NCI-H345 treated with DMSO at 0.1 percent for 48 hours (cell line): ENCODE results near the gene TSPYL6.

Experiments used
- DNase-seq: peaks from one replicate; lab custom pipeline; 2025; ENCODE audit not compliant: unreplicated experiment; lab: John Stamatoyannopoulos, UW

Gene TSPYL6

GRCh38 chr2:54258166-54258565, 2.1 kb upstream of the TSPYL6 start:
- no peak for DNase-seq

- DNase-seq: no peak
These were observed 569 bp downstream of the TSPYL6 start for GRCh38 chr2:54255230-54256090.

- no peak for DNase-seq
These were observed 1.8 kb downstream of the TSPYL6 start for GRCh38 chr2:54254180-54254579.

GRCh38 chr2:54249629-54250028, 6.4 kb downstream of the TSPYL6 start:
- no peak for DNase-seq

GRCh38 chr2:54247115-54247514, 8.9 kb downstream of the TSPYL6 start:
- no peak for DNase-seq

GRCh38 chr2:54240515-54241469, 15.2 kb downstream of the TSPYL6 start:
- no peak for DNase-seq

- no peak for DNase-seq
These were observed 16.6 kb downstream of the TSPYL6 start for GRCh38 chr2:54239427-54239826.

GRCh38 chr2:54237428-54237827, 18.6 kb downstream of the TSPYL6 start:
- DNase-seq: no peak

- no peak for DNase-seq
These were observed 22.0 kb downstream of the TSPYL6 start for GRCh38 chr2:54233832-54234649.

GRCh38 chr2:54228945-54229344, 27.1 kb downstream of the TSPYL6 start:
- no peak for DNase-seq

GRCh38 chr2:54227798-54228197, 28.2 kb downstream of the TSPYL6 start:
- no peak for DNase-seq

GRCh38 chr2:54226260-54226659, 29.8 kb downstream of the TSPYL6 start:
- no peak for DNase-seq

- no peak for DNase-seq
These were observed 31.0 kb downstream of the TSPYL6 start for GRCh38 chr2:54224997-54225396.

GRCh38 chr2:54213082-54213481, 42.9 kb downstream of the TSPYL6 start:
- no peak for DNase-seq

- no peak for DNase-seq
These were observed 43.6 kb downstream of the TSPYL6 start for GRCh38 chr2:54212456-54212855.

GRCh38 chr2:54209379-54209778, 46.6 kb downstream of the TSPYL6 start:
- DNase-seq: no peak

- no peak for DNase-seq
These were observed 47.4 kb downstream of the TSPYL6 start for GRCh38 chr2:54208364-54209240.

GRCh38 chr2:54207666-54208195, 48.3 kb downstream of the TSPYL6 start:
- DNase-seq: no peak

GRCh38 chr2:54206596-54206995, 49.4 kb downstream of the TSPYL6 start:
- DNase-seq: no peak

GRCh38 chr2:54204476-54204875, 51.6 kb downstream of the TSPYL6 start:
- DNase-seq: no peak
